Measurements from ENCODE around the gene VAMP5.

The VAMP5 gene

DNA sequence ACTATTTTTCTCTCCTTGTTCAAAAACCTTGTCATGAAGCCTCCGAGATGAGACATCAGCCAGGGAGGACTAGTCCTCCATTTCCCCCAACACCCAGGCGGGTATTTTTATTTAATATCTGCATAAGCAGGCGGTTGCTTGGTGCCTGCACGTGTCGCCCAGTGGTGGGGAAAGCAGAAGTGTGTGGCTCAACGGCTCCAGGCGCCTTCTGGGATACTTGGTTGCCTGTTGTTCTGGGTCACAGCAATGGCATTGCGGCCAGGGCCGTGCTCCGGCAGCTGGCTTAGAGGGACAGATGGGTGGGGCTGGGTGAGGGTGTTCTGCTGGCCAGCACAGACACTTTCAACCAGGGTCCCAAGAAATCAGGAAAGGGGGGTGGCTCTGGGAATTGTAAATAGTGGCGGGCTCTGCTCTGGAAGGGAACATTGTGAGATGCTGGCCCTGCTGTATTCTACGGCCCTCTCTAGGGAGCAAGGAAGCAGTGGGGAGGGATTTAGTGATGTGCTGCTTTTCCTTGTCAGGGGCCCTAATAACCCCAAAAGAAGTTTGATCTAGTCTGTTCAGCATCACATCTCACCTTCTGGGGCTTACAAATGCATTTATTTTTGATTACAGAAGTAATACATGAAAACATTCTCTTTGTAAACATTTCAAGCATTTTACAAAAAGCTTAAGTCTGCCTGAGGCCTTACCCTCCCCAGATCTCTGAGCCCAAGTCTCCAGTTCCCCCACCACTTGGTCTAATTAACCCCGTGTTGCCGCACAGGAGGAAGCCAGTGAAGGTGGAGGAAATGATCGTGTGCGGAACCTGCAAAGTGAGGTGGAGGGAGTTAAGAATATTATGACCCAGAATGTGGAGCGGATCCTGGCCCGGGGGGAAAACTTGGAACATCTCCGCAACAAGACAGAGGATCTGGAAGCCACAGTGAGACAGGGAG, 5.7 kb upstream of the VAMP5 start:
- H3K4me3 ChIP-seq (ENCODE audit: low read length): no peak overlapping the region
- no peak for DNase-seq (ENCODE audit: low read depth)
- TF ChIP-seq, protein P1, sequence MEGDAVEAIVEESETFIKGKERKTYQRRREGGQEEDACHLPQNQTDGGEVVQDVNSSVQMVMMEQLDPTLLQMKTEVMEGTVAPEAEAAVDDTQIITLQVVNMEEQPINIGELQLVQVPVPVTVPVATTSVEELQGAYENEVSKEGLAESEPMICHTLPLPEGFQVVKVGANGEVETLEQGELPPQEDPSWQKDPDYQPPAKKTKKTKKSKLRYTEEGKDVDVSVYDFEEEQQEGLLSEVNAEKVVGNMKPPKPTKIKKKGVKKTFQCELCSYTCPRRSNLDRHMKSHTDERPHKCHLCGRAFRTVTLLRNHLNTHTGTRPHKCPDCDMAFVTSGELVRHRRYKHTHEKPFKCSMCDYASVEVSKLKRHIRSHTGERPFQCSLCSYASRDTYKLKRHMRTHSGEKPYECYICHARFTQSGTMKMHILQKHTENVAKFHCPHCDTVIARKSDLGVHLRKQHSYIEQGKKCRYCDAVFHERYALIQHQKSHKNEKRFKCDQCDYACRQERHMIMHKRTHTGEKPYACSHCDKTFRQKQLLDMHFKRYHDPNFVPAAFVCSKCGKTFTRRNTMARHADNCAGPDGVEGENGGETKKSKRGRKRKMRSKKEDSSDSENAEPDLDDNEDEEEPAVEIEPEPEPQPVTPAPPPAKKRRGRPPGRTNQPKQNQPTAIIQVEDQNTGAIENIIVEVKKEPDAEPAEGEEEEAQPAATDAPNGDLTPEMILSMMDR (conservative IDR thresholded peaks at IDR 0.05; ENCODE audit: low read depth, low read length): no peak

DNA sequence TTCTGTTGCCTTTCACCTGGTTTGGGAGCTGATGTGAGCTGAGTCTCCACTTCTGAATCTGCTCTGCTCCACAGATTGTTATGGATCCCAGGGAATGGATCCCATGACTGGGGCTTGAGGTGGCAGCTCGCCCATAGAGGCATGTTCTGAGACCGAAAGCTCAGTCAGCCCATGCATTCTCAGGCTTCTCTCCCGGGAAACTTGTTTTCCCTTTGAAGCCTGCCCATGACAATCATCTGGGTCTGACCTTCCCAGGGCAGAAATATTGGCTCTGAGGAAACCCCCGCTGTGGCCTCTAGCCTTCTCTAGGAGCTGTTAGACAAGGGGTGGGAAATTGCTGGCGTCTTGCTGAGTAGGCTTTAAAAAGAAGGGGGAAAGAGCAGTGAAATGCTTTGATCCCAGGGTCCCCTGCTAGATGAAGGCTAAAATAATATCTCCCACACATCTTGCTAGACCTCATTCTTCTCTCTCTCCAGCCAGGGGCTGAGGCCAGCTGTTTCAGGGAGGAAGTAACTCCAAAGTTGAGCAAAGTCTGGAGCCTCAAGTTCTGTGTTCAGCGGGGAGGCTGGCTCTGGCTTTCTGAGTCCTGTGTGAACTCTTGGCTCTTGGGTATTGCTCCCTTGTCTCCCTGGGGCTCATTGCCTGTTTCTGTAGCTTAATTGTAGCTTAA, 4.8 kb upstream of the VAMP5 start:
- no peak overlapping the region for H3K4me3 ChIP-seq (ENCODE audit: low read length)

DNA sequence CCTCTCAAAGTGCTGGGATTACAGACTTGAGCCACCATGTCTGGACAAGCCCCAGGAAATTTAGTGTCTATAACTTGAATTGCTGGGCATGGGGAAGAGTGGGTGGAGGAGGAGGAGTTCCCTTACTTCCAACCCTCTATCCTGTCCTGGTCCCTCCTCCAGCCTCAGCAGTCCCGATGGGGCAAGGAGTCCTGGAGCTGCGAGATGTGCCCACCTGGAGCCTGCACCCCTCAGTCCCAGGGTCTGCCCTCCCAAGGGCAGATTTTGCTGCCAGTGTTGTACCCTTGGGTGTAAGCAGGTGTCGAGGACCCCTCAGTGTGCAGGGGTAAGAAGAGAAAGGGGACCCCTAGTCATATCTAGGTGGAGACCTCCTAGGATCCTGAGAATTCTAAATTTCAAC, 4.0 kb upstream of the VAMP5 start:
- DNase-seq (ENCODE audit: low read depth): no peak
- TF ChIP-seq, protein P1 (conservative IDR thresholded peaks at IDR 0.05; ENCODE audit: low read depth, low read length): no peak
- H3K4me3 ChIP-seq (ENCODE audit: low read length): no peak overlapping the region

More for the DNA sequence above, 4.8 kb upstream of the VAMP5 start:
- DNase-seq (ENCODE audit: low read depth): no peak
- TF ChIP-seq, protein P1 (conservative IDR thresholded peaks at IDR 0.05; ENCODE audit: low read depth, low read length): no peak

DNA sequence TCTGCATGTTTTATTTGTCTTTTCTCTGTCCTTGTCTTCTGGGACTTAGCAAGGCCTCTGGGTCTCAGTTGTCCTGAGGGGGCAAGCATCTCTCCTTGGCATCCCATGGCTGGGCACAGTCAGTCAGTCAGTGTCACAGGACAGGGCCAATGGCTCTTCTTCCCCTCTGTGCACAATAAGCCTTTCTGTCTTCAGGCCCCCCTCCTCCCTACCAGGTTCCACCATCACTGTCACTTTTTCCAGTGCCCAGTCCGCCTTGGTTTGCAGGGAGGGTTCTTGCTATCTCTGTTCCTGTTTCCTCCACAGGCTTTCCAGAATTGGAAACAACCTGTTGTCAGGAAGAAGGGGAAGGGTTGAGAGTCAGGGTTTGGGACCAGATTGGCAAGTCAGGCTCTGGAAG, 1.7 kb upstream of the VAMP5 start:
- TF ChIP-seq, protein P1 (conservative IDR thresholded peaks at IDR 0.05; ENCODE audit: low read depth, low read length): no peak
- H3K4me3 ChIP-seq (ENCODE audit: low read length): no peak overlapping the region
- no peak for DNase-seq (ENCODE audit: low read depth)

DNA sequence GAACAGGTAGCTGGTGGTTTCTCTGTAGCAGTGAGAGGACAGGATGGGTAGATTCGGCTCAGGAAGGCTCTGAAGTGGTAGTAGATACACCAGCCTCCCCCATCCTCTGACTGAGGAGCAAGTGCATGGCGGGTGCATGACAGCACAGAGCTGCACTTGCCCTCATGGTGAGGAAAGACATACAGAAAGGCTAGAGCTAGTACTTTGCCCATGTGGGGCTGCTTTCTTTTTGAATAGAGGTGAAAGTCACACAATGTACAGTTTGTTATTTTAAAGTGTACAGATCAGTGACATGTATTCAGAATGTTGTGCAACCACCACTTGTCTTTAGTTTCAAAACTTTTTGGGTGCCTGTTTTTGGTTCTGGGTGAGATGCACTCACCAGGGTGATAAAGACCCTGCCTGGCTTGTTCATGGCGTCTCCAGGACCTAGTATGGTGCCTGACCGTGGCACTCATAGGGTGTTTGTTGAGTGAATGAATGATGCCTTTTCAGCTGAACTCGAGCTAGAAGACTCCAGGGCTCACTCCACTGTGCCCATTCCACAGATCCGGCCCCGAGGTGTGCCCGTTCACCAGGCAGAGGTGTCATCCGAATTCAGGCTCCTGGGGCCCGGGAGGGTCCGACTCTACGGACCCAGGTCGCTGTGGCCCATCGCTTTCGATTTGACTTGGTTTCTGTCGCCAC, 421 bp upstream of the VAMP5 start:
- TF ChIP-seq, protein P1 (conservative IDR thresholded peaks at IDR 0.05; ENCODE audit: low read depth, low read length): no peak
- no peak for DNase-seq (ENCODE audit: low read depth)
- peak overlapping the region; percentile 42 for H3K4me3 ChIP-seq (ENCODE audit: low read length)

DNA sequence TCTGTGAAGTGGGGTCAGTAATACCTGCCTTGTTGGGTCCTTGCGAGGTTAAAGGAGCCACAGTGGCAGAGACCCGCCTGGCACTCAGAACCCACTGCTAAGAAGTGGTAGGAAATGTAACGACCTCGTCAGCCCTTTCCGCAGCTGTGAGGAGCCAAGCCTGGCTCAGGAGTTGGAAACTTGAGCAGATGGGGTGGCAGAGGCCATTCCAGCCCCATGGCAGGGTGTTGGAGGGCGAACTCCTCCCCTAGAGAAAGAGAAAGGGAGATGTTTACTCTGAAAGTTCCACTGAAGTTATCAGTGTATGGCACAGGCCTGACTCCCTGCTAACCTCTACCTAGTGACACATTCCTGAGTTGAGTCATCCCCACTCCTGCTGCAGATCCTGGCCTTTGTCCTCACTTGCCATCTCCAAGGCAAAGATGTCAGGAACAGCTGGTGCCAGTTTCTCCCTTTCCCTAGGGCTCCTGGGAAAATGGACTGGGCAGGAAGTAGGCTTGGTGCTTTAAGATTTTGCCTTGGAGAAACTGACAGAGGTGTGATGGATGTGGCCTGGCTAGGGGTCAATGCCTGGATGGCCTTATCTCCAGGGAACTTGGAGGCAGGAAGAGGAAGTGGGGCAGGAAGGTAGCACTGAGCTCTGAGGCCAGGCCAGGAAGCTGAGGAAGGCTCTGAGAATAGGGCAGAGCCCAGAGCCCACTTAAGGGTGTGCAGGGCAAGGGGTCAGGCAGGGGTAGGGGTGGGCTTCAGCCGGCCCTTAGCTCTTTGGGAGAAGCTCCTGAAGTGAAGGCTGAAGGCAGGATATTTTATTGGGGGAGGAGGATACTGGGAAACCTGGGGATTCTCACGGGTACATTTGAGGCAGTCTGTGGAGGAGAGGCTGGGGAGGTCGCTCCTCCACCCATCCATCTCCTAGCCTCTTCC, 888 bp downstream of the VAMP5 start:
- TF ChIP-seq, protein P1 (conservative IDR thresholded peaks at IDR 0.05; ENCODE audit: low read depth, low read length): no peak
- H3K4me3 ChIP-seq (ENCODE audit: low read length): peak overlapping the region; percentile 42
- DNase-seq (ENCODE audit: low read depth): no peak

Measured in retinal pigment epithelial cell (primary cell).